Neuron (in vitro differentiated cells): Measurements from ENCODE around the gene APOL4.
A peak's percentile ranks its signal among the peaks of the same experiment; 100 is the strongest.
"Not testable (repeated sequence)": the region's sequence is repeated elsewhere in the genome, so short reads cannot be mapped to it uniquely, and the experiment has no call there.

Experiments
- H2AFZ ChIP-seq: one replicate; pipeline ENCODE4 v1.6.1; 2013; ENCODE audit warnings: low read depth, mild to moderate bottlenecking, inconsistent platforms, low read length, moderate library complexity
- H3K27me3 ChIP-seq: one replicate; pipeline ENCODE4 v1.6.1; 2013; ENCODE audit warnings: low read length; ENCODE audit not compliant: insufficient read depth
- H3K36me3 ChIP-seq: one replicate; pipeline ENCODE4 v1.6.1; 2013; ENCODE audit warnings: low read length; ENCODE audit not compliant: insufficient read depth
- H3K4me1 ChIP-seq: one replicate; pipeline ENCODE4 v1.6.1; 2013; ENCODE audit warnings: low read length; ENCODE audit not compliant: insufficient read depth
- H3K4me3 ChIP-seq: 2 replicates; pipeline ENCODE4 v1.5.1; 2013; ENCODE audit warnings: mild to moderate bottlenecking, low read length, moderate library complexity
- H3K9me3 ChIP-seq: one replicate; pipeline ENCODE4 v1.6.1; 2013; ENCODE audit warnings: low read length

The APOL4 gene

DNA sequence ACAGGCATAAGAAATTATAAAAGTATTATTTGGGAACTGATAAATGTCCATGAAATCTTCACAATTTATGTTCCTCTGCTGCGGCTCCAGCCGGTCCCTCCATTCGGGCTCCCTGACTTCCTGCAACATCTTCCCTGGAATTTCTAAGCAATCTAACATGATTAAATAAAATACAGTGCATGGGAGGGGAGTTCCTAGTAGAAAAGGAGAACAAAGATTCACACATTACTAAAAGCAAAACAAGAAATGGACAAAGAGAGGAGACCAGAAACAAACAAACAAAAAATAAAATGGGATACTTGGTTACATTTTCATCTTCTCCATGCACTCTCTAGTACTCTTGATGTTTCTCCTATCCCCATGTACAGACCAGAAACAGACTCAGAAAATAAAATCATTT lies 8.6 kb upstream of the APOL4 start:
- Histone ChIP-seq H3K4me1 (peaks cover 8% of the 10 kb centered on the region), H3K36me3 (no peaks in the 10 kb centered on the region), H3K9me3 (no peaks in the 10 kb centered on the region), H2AFZ (no peak overlapping the region), H3K4me3 (no peak overlapping the region), H3K27me3 (no peaks in the 10 kb centered on the region)

DNA sequence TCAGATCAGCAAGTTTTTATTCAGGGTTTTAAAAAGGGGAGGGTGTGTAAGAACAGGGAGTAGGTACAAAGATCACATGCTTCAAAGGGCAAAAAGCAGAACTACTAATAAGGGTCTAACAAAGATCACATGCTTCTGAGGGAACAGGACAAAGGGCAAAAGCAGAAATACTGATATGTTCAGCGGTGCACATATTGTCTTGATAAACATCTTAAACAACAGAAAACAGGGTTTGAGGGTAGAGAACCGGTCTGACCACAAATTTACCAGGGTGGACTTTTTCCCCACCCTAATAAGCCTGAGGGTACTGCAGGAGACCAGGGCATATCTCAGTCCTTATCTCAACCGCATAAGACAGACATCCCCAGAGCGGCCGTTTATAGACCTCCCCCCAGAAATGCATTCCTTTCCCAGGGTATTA lies 7.9 kb upstream of the APOL4 start:
- not testable (repeated sequence) for H3K36me3 ChIP-seq, H3K4me1 ChIP-seq, H3K9me3 ChIP-seq, H2AFZ ChIP-seq, H3K4me3 ChIP-seq, H3K27me3 ChIP-seq

DNA sequence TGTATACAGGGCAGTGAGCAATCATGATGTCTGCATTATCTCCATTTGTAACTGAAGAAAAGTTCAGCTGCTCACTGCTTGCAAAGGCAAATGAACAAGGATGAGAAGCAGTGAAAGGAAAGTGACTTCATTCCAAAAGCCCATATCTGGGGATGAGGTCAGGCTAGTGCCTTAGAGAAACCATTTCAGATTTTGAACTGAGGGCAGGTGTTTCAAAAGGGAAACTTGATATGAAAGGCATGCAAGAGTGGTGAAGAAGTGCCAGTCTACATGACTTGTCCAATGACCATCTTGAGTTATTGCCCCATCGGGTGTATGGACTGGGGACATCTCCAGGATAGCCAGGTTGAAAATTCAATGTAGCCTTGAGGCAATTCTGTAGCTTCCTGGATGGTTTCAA lies 7.3 kb upstream of the APOL4 start:
- H3K4me1 ChIP-seq = peaks cover 8% of the 10 kb centered on the region
- no peak overlapping the region for H3K4me3 ChIP-seq
- no peaks in the 10 kb centered on the region for H3K36me3 ChIP-seq
- H2AFZ ChIP-seq = no peak overlapping the region
- no peaks in the 10 kb centered on the region for H3K9me3 ChIP-seq
- H3K27me3 ChIP-seq = no peaks in the 10 kb centered on the region

DNA sequence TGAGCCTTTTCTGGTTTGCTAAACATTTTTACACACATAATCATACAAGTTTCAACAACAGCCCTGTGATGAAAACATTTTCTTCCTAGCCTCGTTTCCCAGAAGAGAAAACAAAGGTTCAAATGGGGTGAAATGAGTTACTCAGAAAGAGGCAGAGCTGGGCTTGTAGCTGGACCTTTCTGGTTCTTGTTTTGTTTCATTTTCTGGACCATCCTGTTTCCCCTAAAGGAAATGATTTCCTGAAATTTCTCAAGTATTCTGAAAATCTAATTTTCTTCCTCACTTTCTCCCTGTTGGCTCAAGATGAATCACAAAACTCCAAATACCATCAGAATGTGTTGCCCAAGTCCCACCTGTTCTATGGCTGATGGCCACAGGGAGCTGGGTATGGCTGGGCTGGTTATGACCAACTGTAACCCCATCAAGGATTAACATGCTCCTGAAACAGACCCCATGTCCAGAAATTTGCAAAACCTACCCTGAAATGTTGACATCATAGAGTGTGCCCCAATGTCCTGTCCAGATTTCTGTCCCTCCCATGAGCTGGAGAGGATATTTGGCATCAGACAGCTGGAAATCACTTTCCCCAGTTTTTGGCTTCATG lies 6.7 kb upstream of the APOL4 start:
- H3K9me3 ChIP-seq = no peaks in the 10 kb centered on the region
- no peak overlapping the region for H2AFZ ChIP-seq
- H3K36me3 ChIP-seq = no peaks in the 10 kb centered on the region
- peaks cover 4% of the 10 kb centered on the region for H3K4me1 ChIP-seq
- no peaks in the 10 kb centered on the region for H3K27me3 ChIP-seq
- no peak overlapping the region for H3K4me3 ChIP-seq

DNA sequence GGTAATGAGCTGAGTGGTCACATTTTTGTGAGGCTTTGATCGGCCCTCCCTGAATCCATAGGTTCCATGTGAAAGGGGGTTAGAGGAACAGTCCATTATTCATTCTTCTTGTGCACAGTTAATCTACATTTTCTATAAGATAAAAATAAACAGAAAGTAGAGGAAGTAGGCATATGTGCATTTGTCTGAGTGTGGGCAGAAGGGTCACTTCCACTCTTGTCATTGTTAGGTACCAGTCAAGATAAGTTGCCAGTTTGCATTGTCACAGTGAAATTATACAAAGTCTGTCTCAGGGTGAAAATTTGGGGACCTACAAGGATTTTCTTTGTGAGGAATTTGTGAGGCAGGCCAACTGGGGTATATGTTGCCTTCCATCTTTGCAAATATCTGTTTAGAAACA lies 4.6 kb upstream of the APOL4 start:
- Histone ChIP-seq H2AFZ (no peak overlapping the region), H3K4me3 (no peak overlapping the region), H3K4me1 (peaks cover 2% of the 10 kb centered on the region), H3K36me3 (no peaks in the 10 kb centered on the region), H3K9me3 (no peaks in the 10 kb centered on the region), H3K27me3 (no peaks in the 10 kb centered on the region)

DNA sequence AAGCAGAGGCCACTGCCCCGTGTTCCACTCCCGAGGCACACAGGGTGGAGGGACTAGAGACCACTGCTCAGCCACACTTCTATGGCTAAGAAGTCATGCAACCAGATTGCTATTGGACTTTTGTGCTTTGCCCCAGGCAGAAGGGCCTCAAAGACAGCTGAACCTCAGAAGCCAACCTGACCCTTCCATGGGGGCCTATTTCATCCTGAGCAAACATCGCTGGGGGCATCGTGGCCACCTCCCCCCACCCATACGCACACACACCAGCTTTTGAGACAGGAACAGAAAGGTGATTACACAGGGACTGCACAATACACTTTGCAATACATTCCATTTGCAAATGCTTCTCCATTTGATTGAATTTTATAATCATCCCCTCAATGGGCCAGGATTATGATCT lies 4.0 kb upstream of the APOL4 start:
- not testable (repeated sequence) for H3K9me3 ChIP-seq, H3K36me3 ChIP-seq, H3K4me3 ChIP-seq, H3K4me1 ChIP-seq, H2AFZ ChIP-seq, H3K27me3 ChIP-seq

DNA sequence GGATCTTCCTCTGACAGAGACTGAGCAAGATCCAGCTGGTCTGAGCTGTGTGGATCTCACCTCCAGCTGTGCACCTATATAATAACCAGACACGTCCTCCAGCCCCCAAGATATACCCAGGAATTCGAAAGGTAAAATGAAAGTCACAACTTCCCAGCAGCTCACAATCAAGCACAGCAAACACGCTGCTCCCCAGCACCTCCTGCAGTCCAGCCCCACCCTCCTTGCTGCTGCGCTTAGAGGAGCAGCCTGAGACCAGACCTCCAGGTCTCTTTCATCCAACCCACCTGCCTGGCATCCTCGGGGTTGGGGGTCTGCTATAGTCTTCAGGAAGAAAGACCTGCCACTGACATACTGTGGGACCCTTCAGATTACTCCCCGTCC lies 3.0 kb upstream of the APOL4 start:
- H3K9me3 ChIP-seq = no peaks in the 10 kb centered on the region
- H3K4me3 ChIP-seq = no peak overlapping the region
- H3K4me1 ChIP-seq = peaks cover 2% of the 10 kb centered on the region
- no peaks in the 10 kb centered on the region for H3K36me3 ChIP-seq
- no peaks in the 10 kb centered on the region for H3K27me3 ChIP-seq
- no peak overlapping the region for H2AFZ ChIP-seq

DNA sequence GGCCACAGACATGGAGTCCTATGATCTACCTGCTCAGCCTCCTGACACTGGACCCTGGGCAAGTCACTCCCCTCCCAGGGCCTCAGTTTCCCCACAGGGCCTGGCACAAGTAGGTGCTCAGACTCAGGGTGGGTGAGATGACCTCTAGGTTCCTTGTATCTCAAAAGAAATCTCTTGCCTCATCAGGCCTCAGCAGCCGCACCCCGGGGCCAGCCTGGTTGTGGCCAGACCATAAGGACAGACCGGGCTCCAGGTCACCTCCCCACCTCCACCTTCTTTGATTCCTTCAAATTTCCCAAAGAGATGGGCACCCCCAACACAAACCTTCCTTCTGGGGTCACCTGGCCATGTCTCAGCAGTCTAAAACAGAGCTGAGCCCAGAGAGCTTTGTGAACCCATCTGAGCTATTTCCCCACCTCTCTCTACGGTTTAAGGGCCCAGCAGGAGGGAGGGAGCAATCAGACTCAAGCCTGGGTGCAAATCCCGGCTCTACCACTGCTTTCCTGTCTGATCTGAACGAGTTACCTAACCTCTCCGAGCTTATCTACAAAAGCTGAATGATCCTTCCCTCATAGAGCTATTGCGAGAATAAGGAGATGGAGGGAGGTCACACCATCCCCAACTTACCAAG lies 2.5 kb upstream of the APOL4 start:
- no peaks in the 10 kb centered on the region for H3K9me3 ChIP-seq
- H3K4me1 ChIP-seq = peaks cover 2% of the 10 kb centered on the region
- H3K4me3 ChIP-seq = no peak overlapping the region
- H3K36me3 ChIP-seq = no peaks in the 10 kb centered on the region
- no peak overlapping the region for H2AFZ ChIP-seq
- no peaks in the 10 kb centered on the region for H3K27me3 ChIP-seq

DNA sequence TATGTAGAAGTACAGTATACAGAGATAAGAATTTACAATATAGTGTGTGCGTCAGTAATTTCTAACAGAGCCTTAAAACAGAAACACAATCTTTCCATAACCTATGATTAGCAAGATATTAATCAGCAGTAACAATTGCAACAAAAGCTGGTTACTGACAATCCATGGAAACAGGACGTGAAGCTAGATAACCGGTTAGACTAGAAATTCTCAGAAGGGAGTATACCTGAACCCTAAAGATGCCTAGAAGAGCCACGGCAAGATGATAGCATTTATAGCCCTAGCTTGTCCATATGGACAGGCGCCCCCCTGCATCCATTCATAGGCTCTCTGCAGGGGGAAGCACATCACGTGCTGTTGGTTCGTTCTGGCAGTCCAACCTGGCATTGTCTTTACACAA lies 1.8 kb upstream of the APOL4 start:
- H3K9me3 ChIP-seq, H3K4me3 ChIP-seq, H2AFZ ChIP-seq: not testable (repeated sequence)

DNA sequence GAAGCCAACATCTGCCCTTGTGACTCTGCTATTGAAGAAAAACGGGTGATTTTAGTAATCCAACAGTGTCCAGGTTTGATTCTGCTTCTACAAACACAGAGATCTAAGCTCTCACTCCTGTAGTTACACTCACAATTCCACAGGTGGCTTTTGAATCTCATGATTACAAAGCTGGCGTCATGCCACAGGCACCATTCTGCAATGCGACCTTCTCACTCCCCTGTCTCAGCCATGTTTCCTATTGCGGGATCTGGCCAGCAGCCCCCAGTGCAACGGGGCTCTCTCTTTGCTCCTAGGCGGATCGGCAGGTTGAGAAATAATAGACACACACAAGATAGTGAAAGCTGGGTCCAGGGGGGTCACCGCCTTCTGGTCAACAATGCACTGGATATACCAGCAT lies 1.3 kb upstream of the APOL4 start:
- H3K36me3 ChIP-seq, H3K9me3 ChIP-seq: not testable (repeated sequence)
- peaks cover 11% of the 10 kb centered on the region for H3K4me1 ChIP-seq

More for the DNA sequence above, 1.8 kb upstream of the APOL4 start:
- not testable (repeated sequence) for H3K36me3 ChIP-seq, H3K4me1 ChIP-seq, H3K27me3 ChIP-seq

DNA sequence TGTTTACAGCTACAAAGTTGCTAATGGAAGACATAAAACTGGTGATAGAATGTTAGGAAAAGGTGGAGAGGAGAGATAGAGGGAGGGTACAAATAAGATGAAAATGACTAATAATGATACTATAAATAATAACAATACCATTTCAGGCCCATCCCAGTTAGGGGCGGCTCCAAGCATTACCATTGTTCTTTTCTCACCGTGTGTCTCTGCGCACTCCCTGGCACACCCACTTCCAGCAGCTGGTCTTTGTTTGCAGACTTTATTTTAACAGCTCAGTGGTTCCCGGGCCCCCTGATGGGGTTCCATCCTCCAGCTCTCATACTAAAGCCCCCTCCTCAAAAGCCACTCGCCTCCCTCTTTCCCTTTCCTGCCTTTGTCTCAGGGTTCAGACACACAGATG lies 584 bp downstream of the APOL4 start:
- not testable (repeated sequence) for H2AFZ ChIP-seq, H3K4me3 ChIP-seq

More for the DNA sequence above, 1.3 kb upstream of the APOL4 start:
- H2AFZ ChIP-seq, H3K4me3 ChIP-seq, H3K27me3 ChIP-seq: not testable (repeated sequence)

DNA sequence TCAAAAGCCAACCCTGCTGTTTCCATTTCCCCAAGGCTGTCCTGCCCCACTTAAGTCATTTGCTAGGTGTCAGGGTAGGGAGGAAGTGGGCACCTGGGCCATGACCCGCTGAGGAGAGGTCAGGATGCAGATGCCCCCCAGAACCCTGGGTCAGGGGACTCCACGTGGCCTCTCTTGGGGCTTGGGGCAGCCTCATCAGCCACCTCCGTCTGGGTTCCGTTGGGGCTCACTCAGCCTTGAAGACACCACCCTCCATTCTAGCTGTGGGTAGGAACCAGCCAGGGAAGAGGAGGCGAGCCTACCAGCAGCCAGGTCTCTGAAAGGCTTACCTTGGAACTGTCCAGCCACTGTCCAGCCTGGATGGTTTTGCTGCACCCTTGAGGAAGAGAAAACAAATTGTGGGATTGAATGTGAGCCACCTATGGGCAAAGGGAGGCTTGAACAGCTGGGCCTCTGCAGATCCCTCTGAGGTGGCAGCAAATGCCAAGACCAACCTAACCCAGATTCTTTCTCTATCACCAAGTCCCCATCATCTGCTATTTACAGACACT lies 2.5 kb downstream of the APOL4 start:
- H2AFZ ChIP-seq = no peak overlapping the region
- no peak overlapping the region for H3K4me3 ChIP-seq
- no peaks in the 10 kb centered on the region for H3K9me3 ChIP-seq
- H3K36me3 ChIP-seq = no peaks in the 10 kb centered on the region
- no peaks in the 10 kb centered on the region for H3K27me3 ChIP-seq
- peaks cover 29% of the 10 kb centered on the region for H3K4me1 ChIP-seq

More for the DNA sequence above, 584 bp downstream of the APOL4 start:
- H3K4me1 ChIP-seq = peaks cover 26% of the 10 kb centered on the region
- not testable (repeated sequence) for H3K9me3 ChIP-seq, H3K27me3 ChIP-seq, H3K36me3 ChIP-seq

DNA sequence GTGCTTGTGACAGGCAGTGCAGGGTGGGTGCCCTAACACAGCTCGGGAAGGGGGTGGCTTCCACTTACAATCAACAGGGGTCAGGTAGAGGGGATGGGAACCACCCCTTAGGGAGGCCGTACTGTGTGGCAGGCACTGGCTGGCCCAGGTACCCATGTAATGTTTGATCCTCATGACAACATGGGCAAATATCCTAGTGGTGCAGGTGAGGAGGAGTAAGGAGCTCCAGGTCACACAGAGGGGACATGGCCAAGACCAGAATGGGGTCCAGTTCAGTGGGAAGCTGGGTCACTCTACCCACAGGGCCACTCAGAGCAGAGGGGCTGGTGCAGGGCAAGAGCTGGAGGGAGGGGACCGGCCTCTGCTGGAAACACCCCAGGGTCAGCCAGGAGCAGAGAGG lies 3.1 kb downstream of the APOL4 start:
- Histone ChIP-seq H2AFZ (peak overlapping the region; percentile 64), H3K9me3 (no peaks in the 10 kb centered on the region), H3K27me3 (no peaks in the 10 kb centered on the region), H3K4me1 (peaks cover 29% of the 10 kb centered on the region), H3K4me3 (no peak overlapping the region), H3K36me3 (no peaks in the 10 kb centered on the region)
